Upper lobe of left lung (tissue), 4 donors: ENCODE results near the gene THUMPD2.

ENCODE experiments used
- CTCF ChIP-seq, 6 experiments: fragments of 450-650 bp in 4 of 6; fragments of 200-600 bp in 2 of 6; sonication (generic) in 2 of 6; IDR thresholded peaks; one replicate each; pipeline ENCODE4 v1.5.1; 2016 to 2019; ENCODE audit warnings: antibody characterized with exemption in 6 of 6
- EP300 ChIP-seq, 4 donors: sonication (generic); formaldehyde crosslinking; IDR thresholded peaks; one replicate each; pipeline ENCODE4 v1.5.1; 2017; ENCODE audit warnings: antibody characterized with exemption in 4 of 4, control low read depth in 2 of 4
- POLR2A ChIP-seq, 4 donors: fragments of 450-650 bp; IDR thresholded peaks; one replicate each; pipeline ENCODE4 v1.5.1; 2016 to 2017; ENCODE audit warnings: antibody characterized with exemption in 4 of 4, mild to moderate bottlenecking in 2 of 4
- POLR2AphosphoS5 ChIP-seq, 2 donors: sonication (generic); formaldehyde crosslinking; IDR thresholded peaks; one replicate each; pipeline ENCODE4 v1.5.1; 2017; ENCODE audit warnings: antibody characterized with exemption in 2 of 2

- TF ChIP-seq CTCF (IDR thresholded peaks at IDR 0.05) (no peak), POLR2A (IDR thresholded peaks at IDR 0.05) (no peak), POLR2AphosphoS5 (IDR thresholded peaks at IDR 0.05) (no peak), EP300 (IDR thresholded peaks at IDR 0.05) (no peak)
These were observed 23.6 kb downstream of the THUMPD2 start for GRCh38 chr2:39755466-39755865.
